BLaER1 (cell line): ENCODE measurements around the gene RALY.

ENCODE experiments used
- H3K27ac ChIP-seq: shearing (Covaris generic); formaldehyde crosslinking; 2 replicates; pipeline ENCODE4 v1.8.1; 2022
- H3K27me3 ChIP-seq: shearing (Covaris generic); formaldehyde crosslinking; 2 replicates; pipeline ENCODE4 v1.8.1; 2022
- H3K36me3 ChIP-seq: shearing (Covaris generic); formaldehyde crosslinking; 2 replicates; pipeline ENCODE4 v1.8.1; 2022
- H3K4me1 ChIP-seq: shearing (Covaris generic); formaldehyde crosslinking; 2 replicates; pipeline ENCODE4 v1.8.1; 2022
- H3K4me2 ChIP-seq: shearing (Covaris generic); formaldehyde crosslinking; 2 replicates; pipeline ENCODE4 v1.8.1; 2022
- H3K4me3 ChIP-seq: shearing (Covaris generic); formaldehyde crosslinking; 2 replicates; pipeline ENCODE4 v1.8.1; 2022
- H3K9ac ChIP-seq: shearing (Covaris generic); formaldehyde crosslinking; 2 replicates; pipeline ENCODE4 v1.8.1; 2022
- H3K9me3 ChIP-seq: shearing (Covaris generic); formaldehyde crosslinking; 2 replicates; pipeline ENCODE4 v1.8.1; 2022
- H4K20me1 ChIP-seq: shearing (Covaris generic); formaldehyde crosslinking; 2 replicates; pipeline ENCODE4 v1.8.1; 2022
- Cebpa-rat ChIP-seq: shearing (Covaris generic); IDR thresholded peaks from 2 replicates; pipeline ENCODE4 v1.8.1; 2022

Gene RALY

DNA sequence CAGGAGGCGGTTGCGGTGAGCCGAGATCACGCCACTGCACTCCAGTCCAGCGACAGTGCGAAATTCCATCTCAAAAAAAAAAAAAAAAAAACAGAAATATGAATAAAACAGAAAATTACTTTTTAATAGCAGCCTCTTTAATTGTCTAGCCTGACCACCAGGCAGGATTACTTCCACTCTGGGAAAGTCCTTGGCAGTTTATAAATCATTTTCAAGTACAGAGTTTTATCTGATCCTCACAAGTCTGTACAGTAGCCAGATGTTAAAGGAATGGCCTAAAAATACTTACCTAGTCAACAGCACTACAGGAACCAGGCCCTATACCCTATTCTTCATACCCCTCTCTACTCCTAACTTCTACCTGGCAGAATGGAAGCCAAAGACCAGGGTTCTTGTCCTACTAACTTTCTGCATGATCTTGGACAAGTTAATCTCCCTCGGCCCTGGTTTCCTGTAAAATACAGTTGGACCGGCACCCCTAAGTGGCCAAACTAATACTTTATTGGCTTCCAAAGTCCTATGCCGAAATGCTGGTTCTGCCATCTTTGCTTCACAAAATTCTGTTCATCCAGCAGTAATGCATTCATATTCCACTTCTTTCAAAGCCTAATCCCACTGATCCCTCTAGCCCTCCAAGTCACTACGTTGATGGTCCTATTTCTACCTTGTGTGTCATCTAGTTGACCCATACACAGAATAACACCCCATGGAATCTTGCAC lies 116.5 kb downstream of the RALY start:
- peak overlapping the region; percentile 84 for H3K4me2 ChIP-seq
- peak overlapping the region; percentile 99; the same call in 1 of the 2 replicates for H3K27ac ChIP-seq
- peaks cover 43% of the 10 kb centered on the region for H3K4me1 ChIP-seq
- TF ChIP-seq Cebpa-rat, result no peak
- peaks cover 51% of the 10 kb centered on the region for H3K36me3 ChIP-seq
- H3K4me3 ChIP-seq, result peak overlapping the region; percentile 93
- H4K20me1 ChIP-seq, result peaks cover 65% of the 10 kb centered on the region
- no peaks in the 10 kb centered on the region for H3K9me3 ChIP-seq
- peak overlapping the region; percentile 98 for H3K9ac ChIP-seq
- H3K27me3 ChIP-seq, result no peaks in the 10 kb centered on the region

- peak overlapping the region; percentile 98 for H3K9ac ChIP-seq
- peaks cover 43% of the 10 kb centered on the region for H3K4me1 ChIP-seq
- peak overlapping the region; percentile 93 for H3K4me3 ChIP-seq
- peaks cover 57% of the 10 kb centered on the region for H4K20me1 ChIP-seq
- no peaks in the 10 kb centered on the region for H3K9me3 ChIP-seq
- H3K27ac ChIP-seq, result peak overlapping the region; percentile 99
- H3K27me3 ChIP-seq, result no peaks in the 10 kb centered on the region
- H3K36me3 ChIP-seq, result peaks cover 43% of the 10 kb centered on the region
- H3K4me2 ChIP-seq, result peak overlapping the region; percentile 84
- no peak for TF ChIP-seq Cebpa-rat
These were observed 117.3 kb downstream of the RALY start for GRCh38 chr20:34110745-34111641.

- no peaks in the 10 kb centered on the region for H3K9me3 ChIP-seq
- H3K4me3 ChIP-seq, result peak within 1 kb of the TSS; percentile 93
- peaks cover 43% of the 10 kb centered on the region for H3K4me1 ChIP-seq
- TF ChIP-seq Cebpa-rat, result peak; percentile 86
- H3K27ac ChIP-seq, result peak within 1 kb of the TSS; percentile 99
- H3K36me3 ChIP-seq, result peaks cover 34% of the 10 kb centered on the region
- H4K20me1 ChIP-seq, result peaks cover 47% of the 10 kb centered on the region
- H3K27me3 ChIP-seq, result no peaks in the 10 kb centered on the region
- H3K9ac ChIP-seq, result peak within 1 kb of the TSS; percentile 98
- H3K4me2 ChIP-seq, result peak within 1 kb of the TSS; percentile 95
These were observed 118.2 kb downstream of the RALY start, which contains the start of gene EIF2S2 for GRCh38 chr20:34111702-34112599. Gene EIF2S2, minus strand, starts transcription at chr20:34112243. Its CDS starts 133 bp downstream, at chr20:34112110.

- H3K27me3 ChIP-seq, result no peaks in the 10 kb centered on the region
- H3K9ac ChIP-seq, result peak overlapping the region; percentile 98
- H3K36me3 ChIP-seq, result peaks cover 27% of the 10 kb centered on the region
- no peaks in the 10 kb centered on the region for H3K9me3 ChIP-seq
- no peak for TF ChIP-seq Cebpa-rat
- H3K4me2 ChIP-seq, result peak overlapping the region; percentile 95
- H3K27ac ChIP-seq, result peak overlapping the region; percentile 99
- H4K20me1 ChIP-seq, result peaks cover 40% of the 10 kb centered on the region
- peak overlapping the region; percentile 93 for H3K4me3 ChIP-seq
- peaks cover 43% of the 10 kb centered on the region for H3K4me1 ChIP-seq
These were observed 118.9 kb downstream of the RALY start for GRCh38 chr20:34112600-34113101.

DNA sequence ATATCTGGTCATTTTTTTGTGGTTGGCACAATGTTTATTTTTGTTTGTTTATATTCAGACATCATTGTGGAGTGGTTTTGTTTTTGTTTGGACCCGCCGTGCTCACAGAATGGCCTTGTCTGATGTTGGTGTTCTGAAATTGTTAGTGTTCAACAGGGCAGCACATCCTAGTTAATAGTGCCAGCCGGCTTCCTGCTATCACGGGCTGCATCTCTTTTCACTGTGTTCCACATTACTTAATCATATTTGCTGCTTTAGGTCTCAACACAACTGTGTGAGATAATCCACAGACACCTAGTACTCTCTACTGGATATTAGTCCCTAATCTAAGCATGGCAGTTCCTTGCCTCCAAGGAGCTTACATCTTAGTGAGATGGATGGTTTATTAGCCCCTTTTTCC lies 121.1 kb downstream of the RALY start:
- peaks cover 21% of the 10 kb centered on the region for H3K4me1 ChIP-seq
- H3K4me3 ChIP-seq, result no peak overlapping the region
- peaks cover 19% of the 10 kb centered on the region for H4K20me1 ChIP-seq

GRCh38 chr20:34115232-34115631 lies 121.5 kb downstream of the RALY start:
- no peak overlapping the region for H3K4me2 ChIP-seq
- no peak overlapping the region for H3K4me3 ChIP-seq
- no peak for TF ChIP-seq Cebpa-rat

More for the DNA sequence above, 121.1 kb downstream of the RALY start:
- Histone ChIP-seq H3K27ac (no peak overlapping the region), H3K4me2 (no peak overlapping the region), H3K36me3 (peaks cover 5% of the 10 kb centered on the region), H3K9me3 (no peaks in the 10 kb centered on the region), H3K9ac (no peak overlapping the region), H3K27me3 (no peaks in the 10 kb centered on the region)
- no peak for TF ChIP-seq Cebpa-rat

GRCh38 chr20:34120213-34120612 lies 126.5 kb downstream of the RALY start:
- peaks cover 5% of the 10 kb centered on the region; the same call in 1 of the 2 replicates for H3K4me1 ChIP-seq
- H3K27ac ChIP-seq, result no peak overlapping the region
- no peaks in the 10 kb centered on the region for H3K9me3 ChIP-seq
- no peaks in the 10 kb centered on the region for H3K27me3 ChIP-seq
- no peaks in the 10 kb centered on the region for H4K20me1 ChIP-seq
- no peak overlapping the region for H3K4me2 ChIP-seq
- H3K36me3 ChIP-seq, result no peaks in the 10 kb centered on the region
- H3K4me3 ChIP-seq, result no peak overlapping the region
- H3K9ac ChIP-seq, result no peak overlapping the region
- TF ChIP-seq Cebpa-rat, result no peak

More at GRCh38 chr20:34115232-34115631, 121.5 kb downstream of the RALY start:
- Histone ChIP-seq H3K27ac (no peak overlapping the region), H3K36me3 (peaks cover under 1% of the 10 kb centered on the region; the same call in 1 of the 2 replicates), H3K9ac (no peak overlapping the region), H3K4me1 (peaks cover 17% of the 10 kb centered on the region), H3K27me3 (no peaks in the 10 kb centered on the region), H3K9me3 (no peaks in the 10 kb centered on the region), H4K20me1 (peaks cover 14% of the 10 kb centered on the region)

GRCh38 chr20:34122274-34122980 lies 128.7 kb downstream of the RALY start:
- no peak for TF ChIP-seq Cebpa-rat

More at GRCh38 chr20:34122274-34122980, 128.7 kb downstream of the RALY start:
- H3K4me1 ChIP-seq, result peaks cover 5% of the 10 kb centered on the region; the same call in 1 of the 2 replicates
- H3K4me3 ChIP-seq, result no peak overlapping the region
- H4K20me1 ChIP-seq, result no peaks in the 10 kb centered on the region
- H3K27me3 ChIP-seq, result no peaks in the 10 kb centered on the region
- no peak overlapping the region for H3K9ac ChIP-seq
- no peak overlapping the region for H3K27ac ChIP-seq
- no peaks in the 10 kb centered on the region for H3K9me3 ChIP-seq
- H3K4me2 ChIP-seq, result no peak overlapping the region
- no peaks in the 10 kb centered on the region for H3K36me3 ChIP-seq
